ENCODE data around the gene NYAP2. TPM values are rescaled to one million over a fixed set of nuclear protein-coding genes. Genes with fewer than 3 reads are reported as not detected.

Gene NYAP2
- total RNA-seq, 1 experiment from 2014 or later, result not detected

DNA sequence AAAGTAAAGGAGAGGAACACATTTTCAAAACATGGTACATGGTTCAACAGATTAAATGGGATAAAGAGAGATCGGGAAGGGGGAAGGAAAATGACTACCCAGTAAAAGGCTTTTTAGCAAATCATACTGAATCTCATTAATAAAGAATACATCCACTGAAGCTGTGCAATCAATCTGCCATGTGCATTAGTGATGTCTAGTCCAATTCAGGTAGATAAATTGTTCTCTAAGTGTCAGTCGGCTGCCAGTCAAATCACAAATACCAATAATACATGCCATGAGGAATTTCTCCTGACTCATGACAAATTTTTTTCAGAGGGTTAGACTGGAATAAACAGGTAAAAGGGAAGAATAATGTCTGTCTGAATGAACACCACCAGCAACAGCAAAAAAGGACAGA lies 22.6 kb downstream of the NYAP2 start:
- Histone ChIP-seq H3K27me3 (ENCODE audit: insufficient read depth, low read length) (no peaks in the 10 kb centered on the region), H2AFZ (ENCODE audit: low read depth, low read length, poor library complexity, severe bottlenecking) (no peak overlapping the region), H3K36me3 (ENCODE audit: control insufficient read depth in 1 of 2, insufficient read depth in 2 of 2, low read length in 2 of 2) (no peaks in the 10 kb centered on the region), H3K4me1 (ENCODE audit: control insufficient read depth in 1 of 2, insufficient read depth in 2 of 2, low read length in 2 of 2) (no peaks in the 10 kb centered on the region), H3K79me2 (ENCODE audit: insufficient read depth, low read length) (no peaks in the 10 kb centered on the region), H4K20me1 (ENCODE audit: insufficient read depth) (no peaks in the 10 kb centered on the region), H3K4me3 (replicated peaks in 1 of 2; ENCODE audit: low read depth in 1 of 2, low read length in 2 of 2) (no peak overlapping the region), H3K9me2 (ENCODE audit: insufficient read depth) (no peaks in the 10 kb centered on the region), H3K27ac (ENCODE audit: low read depth, low read length) (no peak overlapping the region), H3K9ac (ENCODE audit: low read length) (no peak overlapping the region), H3K4me2 (ENCODE audit: low read length) (no peak overlapping the region), H3K9me3 (ENCODE audit: control insufficient read depth in 1 of 2, insufficient read depth in 1 of 2, low read depth in 1 of 2, low read length in 2 of 2) (no peaks in the 10 kb centered on the region)
- CTCF ChIA-PET, result no interaction called here
- intact Hi-C loops (cut with micrococcal nuclease), result no loop called here
- no TSS peak for BruUV-seq (replicated peaks)
- no peak for TF ChIP-seq ELF1 (IDR thresholded peaks at IDR 0.05; ENCODE audit: borderline replicate concordance, low read depth)
- no peak for TF ChIP-seq TCF7L2 (IDR thresholded peaks at IDR 0.05; ENCODE audit: borderline replicate concordance, extremely low read depth, insufficient read depth, insufficient read length)
- no peak for TF ChIP-seq CTCF (IDR thresholded peaks at IDR 0.05 in 2 of 3, conservative IDR thresholded peaks at IDR 0.05 in 1 of 3; ENCODE audit: borderline replicate concordance in 1 of 3, insufficient read depth in 1 of 3, low read depth in 2 of 3, low read length in 2 of 3)
- no peak for TF ChIP-seq ZNF274 (IDR thresholded peaks at IDR 0.05; ENCODE audit: low read depth, low read length)
- no peak for TF ChIP-seq SRF (IDR thresholded peaks at IDR 0.05; ENCODE audit: low read depth)
- no peak for TF ChIP-seq POLR2A (IDR thresholded peaks at IDR 0.05; ENCODE audit: borderline replicate concordance, extremely low read depth, insufficient read depth, insufficient read length)
- DNase-seq (ENCODE audit: low read depth, low spot score), result no peak
- POLR2A ChIA-PET, result no interaction called here
- no peak for ATAC-seq
- RAD21 ChIA-PET (ENCODE audit: low non-redundant PET in 1 of 2, low total read pairs in 2 of 2, uncharacterized antibody in 2 of 2, unreplicated experiment in 2 of 2), result no interaction called here

DNA sequence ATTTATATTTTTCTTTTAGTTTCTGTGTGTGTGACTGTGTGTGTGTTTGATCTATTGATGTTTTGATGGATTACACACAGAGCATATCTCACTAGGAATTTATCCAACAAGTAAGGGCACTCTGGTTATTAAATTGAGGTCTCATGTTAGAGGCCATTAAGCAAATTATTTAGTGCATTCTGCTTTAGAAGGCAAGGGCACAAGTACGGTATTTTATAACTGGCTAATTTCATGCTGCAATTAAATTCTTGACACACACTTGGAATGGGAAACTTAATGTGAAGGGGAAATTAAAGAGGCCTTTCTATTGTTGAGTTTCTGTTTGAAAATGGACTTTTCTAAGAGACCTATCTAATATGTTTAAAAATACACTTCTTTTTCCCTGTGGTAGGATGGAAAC lies 25.8 kb downstream of the NYAP2 start:
- no peak overlapping the region for H3K27ac ChIP-seq (ENCODE audit: low read depth, low read length)
- CTCF ChIA-PET, result no interaction called here
- H3K27me3 ChIP-seq (ENCODE audit: insufficient read depth, low read length), result no peaks in the 10 kb centered on the region
- RAD21 ChIA-PET (ENCODE audit: low non-redundant PET in 1 of 2, low total read pairs in 2 of 2, uncharacterized antibody in 2 of 2, unreplicated experiment in 2 of 2), result no interaction called here
- no peak for DNase-seq (ENCODE audit: low read depth, low spot score)
- no peaks in the 10 kb centered on the region for H4K20me1 ChIP-seq (ENCODE audit: insufficient read depth)
- H3K36me3 ChIP-seq (ENCODE audit: control insufficient read depth in 1 of 2, insufficient read depth in 2 of 2, low read length in 2 of 2), result no peaks in the 10 kb centered on the region
- H2AFZ ChIP-seq (ENCODE audit: low read depth, low read length, poor library complexity, severe bottlenecking), result no peak overlapping the region
- POLR2A ChIA-PET, result no interaction called here
- intact Hi-C loops (cut with micrococcal nuclease), result no loop called here
- H3K9ac ChIP-seq (ENCODE audit: low read length), result no peak overlapping the region
- H3K4me1 ChIP-seq (ENCODE audit: control insufficient read depth in 1 of 2, insufficient read depth in 2 of 2, low read length in 2 of 2), result no peaks in the 10 kb centered on the region
- no peaks in the 10 kb centered on the region for H3K9me3 ChIP-seq (ENCODE audit: control insufficient read depth in 1 of 2, insufficient read depth in 1 of 2, low read depth in 1 of 2, low read length in 2 of 2)
- no TSS peak for BruUV-seq (replicated peaks)
- H3K4me3 ChIP-seq (replicated peaks in 1 of 2; ENCODE audit: low read depth in 1 of 2, low read length in 2 of 2), result no peak overlapping the region
- ATAC-seq, result no peak
- H3K79me2 ChIP-seq (ENCODE audit: insufficient read depth, low read length), result no peaks in the 10 kb centered on the region
- H3K4me2 ChIP-seq (ENCODE audit: low read length), result no peak overlapping the region
- H3K9me2 ChIP-seq (ENCODE audit: insufficient read depth), result no peaks in the 10 kb centered on the region
- TF ChIP-seq CBX3 (IDR thresholded peaks at IDR 0.05; ENCODE audit: low read depth), result no peak
- no peak for TF ChIP-seq SIN3A (IDR thresholded peaks at IDR 0.05; ENCODE audit: low read depth)
- TF ChIP-seq CTCF (IDR thresholded peaks at IDR 0.05 in 2 of 3, conservative IDR thresholded peaks at IDR 0.05 in 1 of 3; ENCODE audit: borderline replicate concordance in 1 of 3, insufficient read depth in 1 of 3, low read depth in 2 of 3, low read length in 2 of 3), result no peak
- TF ChIP-seq, protein P1, sequence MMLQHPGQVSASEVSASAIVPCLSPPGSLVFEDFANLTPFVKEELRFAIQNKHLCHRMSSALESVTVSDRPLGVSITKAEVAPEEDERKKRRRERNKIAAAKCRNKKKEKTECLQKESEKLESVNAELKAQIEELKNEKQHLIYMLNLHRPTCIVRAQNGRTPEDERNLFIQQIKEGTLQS (IDR thresholded peaks at IDR 0.05), result no peak
- TF ChIP-seq CEBPB (IDR thresholded peaks at IDR 0.05; ENCODE audit: low read depth), result no peak
- no peak for TF ChIP-seq ZNF274 (IDR thresholded peaks at IDR 0.05; ENCODE audit: low read depth, low read length)
- TF ChIP-seq RAD21 (IDR thresholded peaks at IDR 0.05; ENCODE audit: low read depth), result no peak
- TF ChIP-seq POLR2AphosphoS5 (IDR thresholded peaks at IDR 0.05; ENCODE audit: low read depth, low read length), result no peak
- TF ChIP-seq EGR1 (IDR thresholded peaks at IDR 0.05; ENCODE audit: low read depth), result no peak
- no peak for TF ChIP-seq YY1 (IDR thresholded peaks at IDR 0.05; ENCODE audit: extremely low read depth, insufficient replicate concordance, low read depth, low read length)
- no peak for TF ChIP-seq MAX (IDR thresholded peaks at IDR 0.05)
- TF ChIP-seq ELF1 (IDR thresholded peaks at IDR 0.05; ENCODE audit: borderline replicate concordance, low read depth), result no peak
- no peak for TF ChIP-seq POLR2A (IDR thresholded peaks at IDR 0.05; ENCODE audit: borderline replicate concordance, extremely low read depth, insufficient read depth, insufficient read length)
- no peak for TF ChIP-seq EZH2 (IDR thresholded peaks at IDR 0.05)
- no peak for TF ChIP-seq SP1 (IDR thresholded peaks at IDR 0.05; ENCODE audit: low read depth)

All from HCT116 (cell line).